Panc1 (cell line): ENCODE measurements around the gene ZBTB46. TPM values are rescaled to one million over a fixed set of nuclear protein-coding genes. Genes with fewer than 3 reads are reported as not detected.

Experiments used
- ATAC-seq: fragments of 200-7000 bp; cut with Tn5 transposase; 2 replicates; pipeline ENCODE4 v1.9.1; 2020; ENCODE audit warnings: mild to moderate bottlenecking, moderate library complexity
- BruUV-seq: library from RNA; stranded (reverse); fragments of 400-500 nt; replicated peaks from 2 replicates; lab custom pipeline; 2021; lab: Mats Ljungman, UMichigan
- CTCF ChIA-PET: fragments of 300-600 bp; sonication (Branson Sonifier 250); formaldehyde crosslinking; loops from one replicate; lab custom pipeline; 2022; ENCODE audit warnings: antibody characterized with exemption; lab: Charles Lee
- POLR2A ChIA-PET: fragments of 300-600 bp; sonication (Branson Sonifier 250); formaldehyde crosslinking; loops from one replicate; lab custom pipeline; 2022; ENCODE audit warnings: antibody characterized with exemption; lab: Charles Lee
- DNase-seq: peaks from one replicate; pipeline ENCODE4 v3.0.0-alpha.2; 2010; ENCODE audit warnings: low read depth, low spot score
- H3K27ac ChIP-seq: 2 replicates; pipeline ENCODE4 v1.5.1; 2011; ENCODE audit warnings: mild to moderate bottlenecking, low read length, inconsistent platforms
- H3K27me3 ChIP-seq: fragments of 200-500 bp; sonication (Bioruptor generic); 2 replicates; pipeline ENCODE4 v1.6.0; 2014; ENCODE audit warnings: low read length, inconsistent platforms; ENCODE audit not compliant: control insufficient read depth, insufficient read depth
- H3K36me3 ChIP-seq: fragments of 200-500 bp; sonication (Bioruptor generic); 2 replicates; pipeline ENCODE4 v1.5.1; 2014; ENCODE audit warnings: inconsistent platforms, mild to moderate bottlenecking, low read length, moderate library complexity; ENCODE audit not compliant: control insufficient read depth, insufficient read depth
- H3K4me1 ChIP-seq: 2 replicates; pipeline ENCODE4 v1.5.1; 2011; ENCODE audit warnings: inconsistent platforms, mild to moderate bottlenecking, low read length, moderate library complexity; ENCODE audit not compliant: control insufficient read depth, insufficient read depth
- H3K4me3 ChIP-seq, 2 experiments: 2 replicates each; pipeline ENCODE4 v1.5.1; 2011 to 2012; ENCODE audit warnings: low read depth in 2 of 2, low read length in 2 of 2, mild to moderate bottlenecking in 2 of 2, inconsistent platforms in 1 of 2, moderate library complexity in 1 of 2
- H3K9me3 ChIP-seq: fragments of 200-500 bp; sonication (Bioruptor generic); 2 replicates; pipeline ENCODE4 v1.5.1; 2014; ENCODE audit warnings: low read depth, mild to moderate bottlenecking, inconsistent platforms, low read length, moderate library complexity; ENCODE audit not compliant: control insufficient read depth, insufficient read depth
- CTCF ChIP-seq: fragments of 450-650 bp; IDR thresholded peaks from 2 replicates; pipeline ENCODE4 v1.5.1; 2017; ENCODE audit warnings: mild to moderate bottlenecking
- POLR2AphosphoS5 ChIP-seq: IDR thresholded peaks from 2 replicates; pipeline ENCODE4 v1.6.1; 2012; ENCODE audit warnings: mild to moderate bottlenecking, low read depth, low read length, moderate library complexity
- REST ChIP-seq, 2 experiments: IDR thresholded peaks; 2 replicates each; pipeline ENCODE4 v1.6.1; 2011 to 2012; ENCODE audit warnings: low read depth in 2 of 2, control low read depth in 1 of 2, low read length in 1 of 2, mild to moderate bottlenecking in 1 of 2, moderate library complexity in 1 of 2; ENCODE audit not compliant: insufficient read depth in 1 of 2
- SIN3A ChIP-seq: IDR thresholded peaks from 2 replicates; pipeline ENCODE4 v1.6.1; 2012; ENCODE audit warnings: low read depth, mild to moderate bottlenecking, low read length, moderate library complexity, borderline replicate concordance; ENCODE audit not compliant: insufficient read depth
- TCF7L2 ChIP-seq: IDR thresholded peaks from 2 replicates; pipeline ENCODE4 v1.6.1; 2011; ENCODE audit warnings: mild to moderate bottlenecking, low read depth, low read length, inconsistent platforms
- in situ Hi-C: cut with HindIII; loops from 2 replicates; pipeline ENCODE4 v1.10.0; 2016; ENCODE audit warnings: low sequenced_read_pairs, low pct_unique_long_range_greater_than_20kb
- intact Hi-C: fragments of 100-400 bp; cut with micrococcal nuclease; formaldehyde crosslinking; loops from one replicate; pipeline ENCODE4 v1.10.0; 2022; ENCODE audit not compliant: unreplicated experiment
- total RNA-seq: library from RNA; stranded (reverse); gene quantifications from one replicate; pipeline ENCODE4 v1.2.1, GENCODE V29; 2021; ENCODE audit not compliant: unreplicated experiment

The ZBTB46 gene
- total RNA-seq, 1 experiment from 2014 or later: 15.2 TPM

- Histone ChIP-seq H3K36me3 (no peaks in the 10 kb centered on the region), H3K9me3 (no peaks in the 10 kb centered on the region), H3K4me1 (no peaks in the 10 kb centered on the region), H3K4me3 (no peak overlapping the region), H3K27me3 (no peaks in the 10 kb centered on the region), H3K27ac (no peak overlapping the region)
- ChIA-PET POLR2A (no interaction called here), CTCF (no interaction called here)
- intact Hi-C loops (no loop called here), in situ Hi-C loops (no loop called here)
- DNase-seq: no peak
- no TSS peak for BruUV-seq
- no peak for ATAC-seq
- no peak for TF ChIP-seq POLR2AphosphoS5
- TF ChIP-seq TCF7L2: no peak
- no peak for TF ChIP-seq CTCF
- no peak for TF ChIP-seq REST (IDR thresholded peaks at IDR 0.05; ENCODE audit: insufficient read depth in 1 of 2, low read depth in 2 of 2, low read length in 1 of 2)
- TF ChIP-seq SIN3A: no peak
Measured at GRCh38 chr20:63755933-63756647, 75.0 kb downstream of the ZBTB46 start.

- Histone ChIP-seq H3K36me3 (no peaks in the 10 kb centered on the region), H3K27me3 (no peaks in the 10 kb centered on the region), H3K9me3 (no peaks in the 10 kb centered on the region), H3K4me1 (no peaks in the 10 kb centered on the region), H3K4me3 (no peak overlapping the region), H3K27ac (no peak overlapping the region)
- no TSS peak for BruUV-seq
- ChIA-PET POLR2A (no interaction called here), CTCF (no interaction called here)
- DNase-seq (no peak), ATAC-seq (no peak)
- intact Hi-C loops (no loop called here), in situ Hi-C loops (no loop called here)
- TF ChIP-seq TCF7L2: no peak
- no peak for TF ChIP-seq REST (IDR thresholded peaks at IDR 0.05; ENCODE audit: insufficient read depth in 1 of 2, low read depth in 2 of 2, low read length in 1 of 2)
- no peak for TF ChIP-seq CTCF
- TF ChIP-seq POLR2AphosphoS5: no peak
- no peak for TF ChIP-seq SIN3A
Measured at GRCh38 chr20:63754008-63754407, 77.1 kb downstream of the ZBTB46 start.
